ENCODE data around the gene IGF2BP2. TPM values are rescaled to one million over a fixed set of nuclear protein-coding genes. Genes with fewer than 3 reads are reported as not detected.

IGF2BP2 gene
- total and polyA plus RNA-seq, 9 of the 15 experiments (the other 6 are each of a cell fraction or from before 2014, with no cell fraction given): 3.2 to 59.6 (median 30.5) TPM

GRCh38 chr3:185733980-185734724 is 90.7 kb downstream of the IGF2BP2 start (continued):
- TF ChIP-seq, protein P1, sequence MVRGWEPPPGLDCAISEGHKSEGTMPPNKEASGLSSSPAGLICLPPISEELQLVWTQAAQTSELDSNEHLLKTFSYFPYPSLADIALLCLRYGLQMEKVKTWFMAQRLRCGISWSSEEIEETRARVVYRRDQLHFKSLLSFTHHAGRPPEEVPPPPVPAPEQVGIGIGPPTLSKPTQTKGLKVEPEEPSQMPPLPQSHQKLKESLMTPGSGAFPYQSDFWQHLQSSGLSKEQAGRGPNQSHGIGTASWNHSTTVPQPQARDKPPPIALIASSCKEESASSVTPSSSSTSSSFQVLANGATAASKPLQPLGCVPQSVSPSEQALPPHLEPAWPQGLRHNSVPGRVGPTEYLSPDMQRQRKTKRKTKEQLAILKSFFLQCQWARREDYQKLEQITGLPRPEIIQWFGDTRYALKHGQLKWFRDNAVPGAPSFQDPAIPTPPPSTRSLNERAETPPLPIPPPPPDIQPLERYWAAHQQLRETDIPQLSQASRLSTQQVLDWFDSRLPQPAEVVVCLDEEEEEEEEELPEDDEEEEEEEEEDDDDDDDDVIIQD (CRISPR knock-in tag; IDR thresholded peaks at IDR 0.05): no peak
- TF ChIP-seq ZFP30 (CRISPR knock-in tag; IDR thresholded peaks at IDR 0.05; ENCODE audit: borderline replicate concordance) (no peak), MTA3 (IDR thresholded peaks at IDR 0.05; ENCODE audit: borderline replicate concordance) (0 out of 2 replicates have a peak, but pooled peaks have one; percentile 19), XRCC4 (IDR thresholded peaks at IDR 0.05; ENCODE audit: extremely low read depth, insufficient read depth, insufficient read length) (no peak), NFIC (IDR thresholded peaks at IDR 0.05) (no peak), TCF3 (CRISPR knock-in tag; IDR thresholded peaks at IDR 0.05) (no peak), STAT5B (CRISPR knock-in tag; IDR thresholded peaks at IDR 0.05) (no peak), ZNF212 (CRISPR knock-in tag; IDR thresholded peaks at IDR 0.05) (no peak), CCNT2 (IDR thresholded peaks at IDR 0.05; ENCODE audit: borderline replicate concordance, extremely low read depth, insufficient read length, low read depth, low read length) (no peak), SRF (CRISPR knock-in tag; IDR thresholded peaks at IDR 0.05) (0 out of 4 replicates have a peak, but pooled peaks of 1 of the 2 experiments have one; percentile 32), ADNP (tag; IDR thresholded peaks at IDR 0.05) (0 out of 2 replicates have a peak, but pooled peaks have one; percentile 2), FOXA1 (IDR thresholded peaks at IDR 0.05; ENCODE audit: borderline replicate concordance) (no peak), ARID3A (IDR thresholded peaks at IDR 0.05; ENCODE audit: borderline replicate concordance, low read depth, low read length) (0 out of 2 replicates have a peak, but pooled peaks have one; percentile 2), SMAD4 (CRISPR knock-in tag; conservative IDR thresholded peaks at IDR 0.05) (peak; percentile 42)
- TF ChIP-seq, protein P2, sequence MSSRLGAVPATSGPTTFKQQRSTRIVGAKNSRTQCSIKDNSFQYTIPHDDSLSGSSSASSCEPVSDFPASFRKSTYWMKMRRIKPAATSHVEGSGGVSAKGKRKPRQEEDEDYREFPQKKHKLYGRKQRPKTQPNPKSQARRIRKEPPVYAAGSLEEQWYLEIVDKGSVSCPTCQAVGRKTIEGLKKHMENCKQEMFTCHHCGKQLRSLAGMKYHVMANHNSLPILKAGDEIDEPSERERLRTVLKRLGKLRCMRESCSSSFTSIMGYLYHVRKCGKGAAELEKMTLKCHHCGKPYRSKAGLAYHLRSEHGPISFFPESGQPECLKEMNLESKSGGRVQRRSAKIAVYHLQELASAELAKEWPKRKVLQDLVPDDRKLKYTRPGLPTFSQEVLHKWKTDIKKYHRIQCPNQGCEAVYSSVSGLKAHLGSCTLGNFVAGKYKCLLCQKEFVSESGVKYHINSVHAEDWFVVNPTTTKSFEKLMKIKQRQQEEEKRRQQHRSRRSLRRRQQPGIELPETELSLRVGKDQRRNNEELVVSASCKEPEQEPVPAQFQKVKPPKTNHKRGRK (tag; IDR thresholded peaks at IDR 0.05): no peak
- TF ChIP-seq, protein P3, sequence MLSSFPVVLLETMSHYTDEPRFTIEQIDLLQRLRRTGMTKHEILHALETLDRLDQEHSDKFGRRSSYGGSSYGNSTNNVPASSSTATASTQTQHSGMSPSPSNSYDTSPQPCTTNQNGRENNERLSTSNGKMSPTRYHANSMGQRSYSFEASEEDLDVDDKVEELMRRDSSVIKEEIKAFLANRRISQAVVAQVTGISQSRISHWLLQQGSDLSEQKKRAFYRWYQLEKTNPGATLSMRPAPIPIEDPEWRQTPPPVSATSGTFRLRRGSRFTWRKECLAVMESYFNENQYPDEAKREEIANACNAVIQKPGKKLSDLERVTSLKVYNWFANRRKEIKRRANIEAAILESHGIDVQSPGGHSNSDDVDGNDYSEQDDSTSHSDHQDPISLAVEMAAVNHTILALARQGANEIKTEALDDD (IDR thresholded peaks at IDR 0.05): peak; percentile 62
- TF ChIP-seq, protein P4, sequence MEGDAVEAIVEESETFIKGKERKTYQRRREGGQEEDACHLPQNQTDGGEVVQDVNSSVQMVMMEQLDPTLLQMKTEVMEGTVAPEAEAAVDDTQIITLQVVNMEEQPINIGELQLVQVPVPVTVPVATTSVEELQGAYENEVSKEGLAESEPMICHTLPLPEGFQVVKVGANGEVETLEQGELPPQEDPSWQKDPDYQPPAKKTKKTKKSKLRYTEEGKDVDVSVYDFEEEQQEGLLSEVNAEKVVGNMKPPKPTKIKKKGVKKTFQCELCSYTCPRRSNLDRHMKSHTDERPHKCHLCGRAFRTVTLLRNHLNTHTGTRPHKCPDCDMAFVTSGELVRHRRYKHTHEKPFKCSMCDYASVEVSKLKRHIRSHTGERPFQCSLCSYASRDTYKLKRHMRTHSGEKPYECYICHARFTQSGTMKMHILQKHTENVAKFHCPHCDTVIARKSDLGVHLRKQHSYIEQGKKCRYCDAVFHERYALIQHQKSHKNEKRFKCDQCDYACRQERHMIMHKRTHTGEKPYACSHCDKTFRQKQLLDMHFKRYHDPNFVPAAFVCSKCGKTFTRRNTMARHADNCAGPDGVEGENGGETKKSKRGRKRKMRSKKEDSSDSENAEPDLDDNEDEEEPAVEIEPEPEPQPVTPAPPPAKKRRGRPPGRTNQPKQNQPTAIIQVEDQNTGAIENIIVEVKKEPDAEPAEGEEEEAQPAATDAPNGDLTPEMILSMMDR (IDR thresholded peaks at IDR 0.05 in 2 of 3, conservative IDR thresholded peaks at IDR 0.05 in 1 of 3; ENCODE audit: insufficient read depth in 2 of 3, low read depth in 1 of 3, low read length in 3 of 3): peak; percentile 63 to 87 (median 79)
